Activated CD4-positive, alpha-beta memory T cell treated with anti-CD3 and anti-CD28 coated beads for 36 hours (primary cell): ENCODE measurements around the gene CFAP73. TPM values are rescaled to one million over a fixed set of nuclear protein-coding genes. Genes with fewer than 3 reads are reported as not detected.

Experiments
- CTCF ChIA-PET: fragments of 350-600 bp; sonication (Branson Sonifier 250); formaldehyde crosslinking; loops from one replicate; lab custom pipeline; 2021; ENCODE audit warnings: antibody characterized with exemption, inconsistent platforms; lab: Charles Lee
- POLR2A ChIA-PET: fragments of 350-600 bp; sonication (Branson Sonifier 250); formaldehyde crosslinking; loops from one replicate; lab custom pipeline; 2021; ENCODE audit warnings: antibody characterized with exemption; lab: Charles Lee
- DNase-seq: peaks from one replicate; pipeline ENCODE4 v3.0.0-alpha.2; 2020
- H3K27ac Mint-ChIP-seq: one replicate; pipeline ENCODE4 v1.8.0; 2021; ENCODE audit warnings: mixed read lengths
- H3K27me3 Mint-ChIP-seq: one replicate; pipeline ENCODE4 v1.8.0; 2021; ENCODE audit warnings: mixed read lengths
- H3K36me3 Mint-ChIP-seq: one replicate; pipeline ENCODE4 v1.8.0; 2021; ENCODE audit warnings: mixed read lengths
- H3K4me1 Mint-ChIP-seq: one replicate; pipeline ENCODE4 v1.8.0; 2021; ENCODE audit warnings: low read depth, mixed read lengths
- H3K4me3 Mint-ChIP-seq: one replicate; pipeline ENCODE4 v1.8.0; 2021; ENCODE audit warnings: mild to moderate bottlenecking, mixed read lengths
- H3K9me3 Mint-ChIP-seq: one replicate; pipeline ENCODE4 v1.8.0; 2021; ENCODE audit warnings: mixed read lengths
- intact Hi-C: fragments of 100-400 bp; cut with micrococcal nuclease; formaldehyde crosslinking; loops from one replicate; pipeline ENCODE4 v1.15.1; 2023
- total RNA-seq, 2 experiments: library from RNA; stranded (reverse); gene quantifications; one replicate each; pipeline ENCODE4 v1.2.3, GENCODE V29; 2021

Gene CFAP73
- total RNA-seq, 2 experiments from 2014 or later: 0.90 to 0.94 TPM

DNA sequence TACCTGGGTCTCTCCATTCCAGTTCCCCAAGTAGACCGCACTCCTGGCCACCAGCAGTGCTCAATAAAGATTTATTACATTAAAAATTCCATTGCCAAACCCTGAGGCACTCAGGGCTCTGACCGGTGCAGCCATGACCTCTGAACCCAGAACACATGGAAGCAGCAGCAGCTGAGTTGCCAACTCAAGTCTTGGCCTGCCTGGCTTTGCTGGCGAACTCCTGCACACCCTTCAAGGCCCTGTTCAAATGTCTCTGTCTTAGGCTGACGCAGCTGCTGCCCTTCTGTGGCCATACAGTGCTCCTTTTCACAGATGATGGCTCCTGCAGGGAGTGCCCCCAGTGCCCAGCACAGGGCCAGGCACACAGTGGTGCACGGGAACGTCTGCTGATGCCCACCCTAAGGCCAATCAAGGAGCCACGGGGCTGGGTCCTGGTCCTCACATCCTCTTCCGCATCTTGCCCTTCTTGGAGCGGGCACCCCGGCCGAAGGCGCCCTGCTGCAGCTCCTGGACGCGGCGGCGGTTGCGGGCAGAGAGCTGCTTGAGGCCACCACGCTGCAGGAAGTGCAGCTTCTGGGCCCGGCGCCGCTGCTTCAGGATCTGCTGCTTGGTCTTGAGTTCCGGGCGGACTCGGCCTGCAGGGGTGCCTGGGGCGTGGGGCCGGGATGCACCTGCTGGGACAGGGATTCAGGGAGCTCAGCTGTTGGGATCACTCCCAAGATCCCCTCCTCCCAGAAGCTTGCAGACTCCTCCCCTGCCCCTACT is 9.1 kb downstream of the CFAP73 start:
- Mint-ChIP-seq H3K27ac (no peak overlapping the region), H3K27me3 (peaks cover 3% of the 10 kb centered on the region), H3K4me1 (peaks cover 13% of the 10 kb centered on the region), H3K4me3 (no peak overlapping the region), H3K9me3 (no peaks in the 10 kb centered on the region), H3K36me3 (peaks cover 56% of the 10 kb centered on the region)
- CTCF ChIA-PET: interaction anchor here (0.8 kb wide), 1 partner anchor 15 kb away, joined by 3 read pairs; no protein-coding TSS in a partner anchor
- POLR2A ChIA-PET: no interaction called here
- no peak for DNase-seq
- intact Hi-C loops: loop anchor here (10.0 kb wide), 1 partner anchor 164 kb away; no protein-coding TSS in a partner anchor

DNA sequence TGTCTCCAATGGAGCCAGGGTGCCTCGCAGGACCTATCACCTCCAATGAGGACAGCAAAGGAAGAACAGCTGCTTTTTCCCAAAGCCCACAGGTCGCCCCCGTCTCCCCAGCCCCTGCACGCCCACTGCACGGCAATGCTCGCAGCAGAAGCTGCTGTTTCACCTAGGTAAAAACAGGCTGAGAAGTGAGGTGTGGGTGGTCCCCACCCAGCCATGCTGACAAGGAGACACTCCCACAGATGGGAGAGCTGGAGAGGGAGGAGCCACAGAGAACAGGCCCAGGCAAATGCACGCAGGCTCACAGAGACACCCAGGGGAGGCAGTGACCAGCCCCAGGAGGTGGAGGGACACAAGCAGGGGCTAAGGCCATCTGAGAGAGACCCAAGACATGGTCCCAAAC is 10.4 kb downstream of the CFAP73 start:
- Mint-ChIP-seq H3K36me3 (peaks cover 60% of the 10 kb centered on the region), H3K4me3 (no peak overlapping the region), H3K27ac (no peak overlapping the region), H3K4me1 (peaks cover 9% of the 10 kb centered on the region), H3K9me3 (no peaks in the 10 kb centered on the region), H3K27me3 (no peaks in the 10 kb centered on the region)
- POLR2A ChIA-PET: no interaction called here
- no peak for DNase-seq
- intact Hi-C loops: loop anchor here (10.0 kb wide), 1 partner anchor 165 kb away; no protein-coding TSS in a partner anchor
- CTCF ChIA-PET: interaction anchor here (4.2 kb wide), 1 partner anchor 14 kb away, joined by 28 read pairs; no protein-coding TSS in a partner anchor

DNA sequence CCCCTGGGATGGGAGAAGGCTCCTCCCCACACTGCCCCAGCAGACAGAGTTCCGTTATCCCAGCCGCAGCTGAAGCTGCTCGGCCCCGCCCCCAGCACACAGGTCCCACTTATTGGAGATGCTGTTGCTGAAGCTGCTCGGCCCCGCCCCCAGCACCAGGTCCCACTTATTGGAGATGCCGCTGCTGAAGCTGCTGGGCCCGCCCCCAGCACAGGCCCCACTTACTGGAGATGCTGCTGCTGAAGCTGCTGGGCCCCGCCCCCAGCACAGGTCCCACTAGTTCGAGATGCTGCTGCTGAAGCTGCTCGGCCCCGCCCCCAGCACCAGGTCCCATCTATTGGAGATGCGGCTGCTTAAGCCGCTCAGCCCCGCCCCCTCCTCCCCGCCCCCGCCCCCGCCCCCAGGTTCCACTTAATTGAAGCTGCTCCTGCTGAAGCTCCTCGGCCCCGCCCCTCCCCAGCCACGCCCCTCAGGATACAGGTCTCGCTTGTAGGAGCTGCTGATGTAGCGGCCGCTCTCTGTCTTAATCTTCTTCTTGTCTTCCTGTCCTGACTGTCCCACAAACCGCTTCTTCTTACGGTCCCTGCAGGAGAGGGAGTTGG is 12.0 kb downstream of the CFAP73 start:
- peak; percentile 25 for DNase-seq
- ChIA-PET POLR2A (no interaction called here), CTCF (interaction anchor here (0.9 to 4.2 kb wide), 4 partner anchors 9 to 169 kb away, joined by 3 to 28 read pairs (median 4); no protein-coding TSS in a partner anchor)
- no peaks in the 10 kb centered on the region for H3K9me3 Mint-ChIP-seq
- H3K4me3 Mint-ChIP-seq: no peak overlapping the region
- H3K4me1 Mint-ChIP-seq: peaks cover 9% of the 10 kb centered on the region
- no peak overlapping the region for H3K27ac Mint-ChIP-seq
- H3K27me3 Mint-ChIP-seq: no peaks in the 10 kb centered on the region
- intact Hi-C loops: no loop called here
- peaks cover 67% of the 10 kb centered on the region for H3K36me3 Mint-ChIP-seq

DNA sequence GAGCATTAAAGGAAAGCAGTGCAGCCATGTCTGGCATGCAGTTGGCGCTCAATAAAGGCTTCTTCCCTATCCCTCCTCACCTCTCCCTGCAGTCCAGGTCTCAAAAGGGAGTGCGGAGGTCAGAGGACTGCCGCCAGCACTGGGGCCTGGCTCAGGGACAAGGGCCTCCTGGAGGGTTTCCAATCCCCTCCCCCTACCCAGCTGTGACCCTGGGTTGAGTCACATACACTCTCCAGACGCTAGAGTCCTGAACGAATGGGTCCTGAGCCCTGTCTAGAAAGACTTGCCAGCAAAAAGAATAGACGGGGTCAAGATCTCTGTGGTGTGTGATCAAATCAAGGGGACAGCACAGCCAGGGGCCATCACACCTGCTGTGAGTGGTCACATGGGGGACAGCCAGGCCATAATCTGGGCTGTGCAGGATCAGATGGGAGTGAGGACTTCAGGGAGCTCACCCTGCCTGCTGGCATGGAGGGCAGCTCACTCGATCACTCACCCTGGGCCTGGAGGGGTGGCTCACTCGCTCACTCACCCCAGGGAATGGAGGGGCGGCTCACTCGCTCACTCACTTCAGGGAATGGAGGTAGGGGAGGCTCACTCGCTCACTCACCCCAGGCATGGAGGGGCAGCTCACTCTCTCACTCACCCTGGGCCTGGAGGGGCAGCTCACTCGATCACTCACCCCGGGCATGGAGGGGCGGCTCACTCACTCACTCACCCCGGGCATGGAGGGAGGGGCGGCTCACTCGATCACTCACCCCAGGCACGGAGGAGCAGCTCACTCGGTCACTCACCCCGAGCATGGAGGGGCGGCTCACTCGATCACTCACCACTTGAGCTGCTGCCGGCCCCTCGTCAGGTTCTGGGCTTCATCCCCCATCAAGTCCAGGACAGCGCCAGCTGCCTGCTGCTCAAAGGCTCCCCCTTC is 12.8 kb downstream of the CFAP73 start:
- H3K9me3 Mint-ChIP-seq: no peaks in the 10 kb centered on the region
- ChIA-PET POLR2A (no interaction called here), CTCF (interaction anchor here (0.9 to 4.2 kb wide), 4 partner anchors 9 to 170 kb away, joined by 3 to 28 read pairs (median 4); no protein-coding TSS in a partner anchor)
- H3K4me1 Mint-ChIP-seq: peaks cover 3% of the 10 kb centered on the region
- H3K4me3 Mint-ChIP-seq: no peak overlapping the region
- no peak for DNase-seq
- peaks cover 66% of the 10 kb centered on the region for H3K36me3 Mint-ChIP-seq
- H3K27me3 Mint-ChIP-seq: no peaks in the 10 kb centered on the region
- H3K27ac Mint-ChIP-seq: no peak overlapping the region
- intact Hi-C loops: no loop called here

DNA sequence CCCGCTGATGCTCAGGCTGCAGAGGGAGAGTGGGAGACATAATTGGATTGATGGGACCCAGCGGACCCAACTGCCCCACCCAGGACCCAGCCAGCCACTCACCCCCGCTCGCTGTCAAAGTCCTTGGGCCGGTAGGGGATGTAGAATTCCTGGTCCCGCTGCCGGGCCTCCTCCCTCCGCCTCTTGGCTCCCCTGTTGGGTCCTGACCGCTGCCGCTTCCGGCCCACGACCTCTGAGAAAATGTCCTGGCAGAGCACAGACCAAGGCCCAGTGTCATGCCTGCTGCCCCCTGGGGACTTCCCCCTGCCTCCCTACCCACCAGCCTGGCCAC is 13.5 kb downstream of the CFAP73 start:
- Mint-ChIP-seq H3K4me1 (no peaks in the 10 kb centered on the region), H3K27ac (no peak overlapping the region), H3K36me3 (peaks cover 60% of the 10 kb centered on the region), H3K27me3 (no peaks in the 10 kb centered on the region), H3K9me3 (no peaks in the 10 kb centered on the region), H3K4me3 (no peak overlapping the region)
- intact Hi-C loops: no loop called here
- POLR2A ChIA-PET: no interaction called here
- CTCF ChIA-PET: interaction anchor here (4.2 kb wide), 1 partner anchor 11 kb away, joined by 28 read pairs; no protein-coding TSS in a partner anchor
- DNase-seq: no peak

DNA sequence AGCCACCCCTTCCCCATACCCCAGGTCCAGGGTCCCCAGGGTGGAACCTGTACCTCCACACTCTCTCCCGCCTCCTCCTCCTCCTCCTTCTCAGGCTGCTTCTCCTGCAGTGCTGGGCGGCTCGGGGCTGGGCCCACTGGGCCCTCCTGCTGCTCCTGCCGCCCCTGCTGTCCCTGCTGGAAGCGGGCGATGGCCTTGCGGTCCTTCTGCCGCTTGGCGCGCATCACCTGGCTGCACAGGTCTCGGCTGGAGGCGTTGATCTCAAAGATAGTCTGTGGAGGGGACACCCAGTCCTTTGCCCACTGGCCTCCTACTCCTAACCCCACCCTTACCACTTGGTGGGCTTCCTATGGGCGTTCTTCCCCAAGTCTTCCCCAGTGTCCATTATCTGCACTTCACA is 14.5 kb downstream of the CFAP73 start:
- peaks cover 53% of the 10 kb centered on the region for H3K36me3 Mint-ChIP-seq
- H3K27ac Mint-ChIP-seq: no peak overlapping the region
- POLR2A ChIA-PET: no interaction called here
- no peaks in the 10 kb centered on the region for H3K27me3 Mint-ChIP-seq
- no peak overlapping the region for H3K4me3 Mint-ChIP-seq
- no peaks in the 10 kb centered on the region for H3K9me3 Mint-ChIP-seq
- intact Hi-C loops: no loop called here
- DNase-seq: no peak
- CTCF ChIA-PET: interaction anchor here (0.7 to 4.2 kb wide), 2 partner anchors 10 to 11 kb away, joined by 4 to 28 read pairs; no protein-coding TSS in a partner anchor
- no peaks in the 10 kb centered on the region for H3K4me1 Mint-ChIP-seq

DNA sequence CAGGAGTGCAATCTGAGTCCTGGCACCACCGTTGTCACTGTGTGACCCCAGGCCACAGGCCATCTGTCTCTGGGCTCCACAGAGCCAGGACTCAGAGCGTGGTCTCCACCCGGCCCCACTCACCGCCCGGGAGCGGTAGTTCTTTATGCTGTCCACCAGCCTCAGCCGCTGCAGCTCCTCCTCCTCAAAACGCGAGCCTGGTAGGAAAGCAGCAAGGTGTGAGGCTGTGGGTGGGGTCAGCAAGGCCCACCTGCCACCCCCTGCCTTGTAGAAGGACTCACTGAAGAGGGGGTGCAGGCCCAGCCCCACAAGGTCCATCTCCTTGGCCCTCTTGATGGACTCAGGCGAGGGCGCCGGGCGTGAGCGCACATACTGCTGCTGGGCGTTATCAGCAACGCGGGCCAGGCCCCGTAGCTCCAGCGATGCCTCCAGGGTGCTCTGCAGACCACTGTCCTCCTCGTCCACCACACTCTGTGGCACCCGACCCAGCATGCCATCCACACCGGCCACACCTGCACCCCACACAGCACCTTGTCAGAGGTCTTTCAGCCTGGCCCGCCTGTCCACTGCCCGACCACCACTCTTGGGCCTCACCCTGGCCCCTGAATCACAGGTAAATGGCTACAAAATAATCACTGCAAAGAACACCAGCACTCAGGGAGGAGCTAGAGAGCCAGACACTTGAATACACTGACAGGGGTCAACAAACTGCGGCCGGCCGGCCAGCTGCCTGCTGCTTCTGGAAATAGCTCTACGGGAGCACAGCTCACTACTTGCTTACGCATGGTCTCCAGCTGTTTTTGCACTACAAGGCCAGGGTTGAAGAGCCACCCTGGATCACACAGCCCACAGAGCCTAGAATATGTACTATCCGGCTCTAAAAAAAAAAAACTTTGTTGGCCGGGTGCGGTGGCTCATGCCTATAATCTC is 16.3 kb downstream of the CFAP73 start:
- POLR2A ChIA-PET: no interaction called here
- peaks cover 45% of the 10 kb centered on the region for H3K36me3 Mint-ChIP-seq

DNA sequence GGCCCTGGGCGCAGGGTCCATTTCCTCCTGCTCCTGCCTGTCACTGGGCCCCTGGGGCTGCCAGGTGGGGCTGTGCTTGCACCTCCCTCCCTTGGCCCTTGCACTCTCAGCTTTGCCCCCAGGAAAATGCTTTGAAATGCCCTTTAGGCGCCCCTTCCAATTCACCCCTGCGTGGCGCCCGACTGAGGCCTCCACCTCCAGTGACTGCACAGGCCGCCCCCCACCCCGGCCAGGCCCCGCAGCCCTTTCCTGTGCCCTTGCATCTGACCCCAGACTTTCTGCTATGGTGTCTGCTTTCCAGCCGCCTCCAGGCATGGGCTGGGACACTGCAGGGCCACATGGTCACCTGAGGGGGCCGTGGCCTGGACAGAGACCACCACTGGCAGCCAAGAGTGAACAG is 18.3 kb downstream of the CFAP73 start:
- H3K27ac Mint-ChIP-seq: no peak overlapping the region
- POLR2A ChIA-PET: no interaction called here
- CTCF ChIA-PET: interaction anchor here (1.1 kb wide), 1 partner anchor 119 kb away, joined by 3 read pairs; no protein-coding TSS in a partner anchor
- no peak for DNase-seq
- H3K4me1 Mint-ChIP-seq: no peaks in the 10 kb centered on the region
- H3K4me3 Mint-ChIP-seq: no peak overlapping the region
- H3K9me3 Mint-ChIP-seq: no peaks in the 10 kb centered on the region
- no peaks in the 10 kb centered on the region for H3K27me3 Mint-ChIP-seq
- intact Hi-C loops: no loop called here
- H3K36me3 Mint-ChIP-seq: peaks cover 52% of the 10 kb centered on the region

More for the DNA sequence above, 16.3 kb downstream of the CFAP73 start:
- CTCF ChIA-PET: interaction anchor here (2.1 kb wide), 1 partner anchor 8 kb away, joined by 13 read pairs; no protein-coding TSS in a partner anchor
- intact Hi-C loops: no loop called here
- Mint-ChIP-seq H3K27ac (no peak overlapping the region), H3K4me1 (no peaks in the 10 kb centered on the region), H3K9me3 (no peaks in the 10 kb centered on the region), H3K4me3 (no peak overlapping the region), H3K27me3 (no peaks in the 10 kb centered on the region)
- DNase-seq: no peak

DNA sequence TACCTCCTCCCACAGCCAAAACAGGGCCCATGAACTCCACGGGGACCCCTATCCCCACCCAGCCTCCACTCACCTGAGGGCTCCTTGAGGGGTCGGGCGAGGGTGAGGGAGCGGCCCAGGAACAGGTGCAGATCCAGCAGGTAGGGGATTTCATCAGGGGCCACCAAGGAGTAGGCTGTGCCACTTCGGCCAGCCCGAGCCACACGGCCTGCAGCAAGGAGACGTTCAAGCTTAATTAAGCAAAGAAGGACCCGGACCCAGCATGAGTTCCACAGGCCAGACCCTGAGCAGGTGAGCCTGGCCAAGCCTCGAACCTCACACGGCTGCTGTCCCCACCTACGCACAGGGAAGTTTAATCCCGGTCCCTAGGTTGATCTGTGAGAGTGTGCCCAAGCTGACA is 20.2 kb downstream of the CFAP73 start:
- CTCF ChIA-PET: interaction anchor here (0.6 kb wide), 1 partner anchor 28 kb away, joined by 4 read pairs; no protein-coding TSS in a partner anchor
- peaks cover 2% of the 10 kb centered on the region for H3K4me1 Mint-ChIP-seq
- no peaks in the 10 kb centered on the region for H3K9me3 Mint-ChIP-seq
- H3K27me3 Mint-ChIP-seq: no peaks in the 10 kb centered on the region
- POLR2A ChIA-PET: no interaction called here
- peaks cover 51% of the 10 kb centered on the region for H3K36me3 Mint-ChIP-seq
- H3K27ac Mint-ChIP-seq: no peak overlapping the region
- intact Hi-C loops: no loop called here
- no peak overlapping the region for H3K4me3 Mint-ChIP-seq
- DNase-seq: no peak

DNA sequence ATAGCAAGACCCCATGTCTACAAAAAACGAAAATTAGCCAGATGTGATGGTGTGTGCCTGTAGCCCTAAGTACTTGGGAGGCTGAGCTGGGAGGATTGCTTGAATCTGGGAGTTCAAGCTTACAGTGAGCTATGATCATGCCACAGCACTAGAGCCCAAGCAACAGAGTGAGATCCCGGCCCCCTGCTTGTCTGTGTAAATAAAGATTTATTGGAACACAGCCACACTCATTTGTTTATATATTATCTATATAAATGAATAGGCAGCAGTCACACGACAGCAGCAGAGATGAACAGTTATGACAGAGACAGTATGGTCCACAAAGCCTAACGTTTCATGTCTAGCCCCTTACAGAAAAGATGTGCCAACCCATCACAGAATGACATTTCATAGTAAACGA is 20.9 kb downstream of the CFAP73 start:
- Mint-ChIP-seq H3K4me1 (peaks cover 2% of the 10 kb centered on the region), H3K36me3 (peaks cover 52% of the 10 kb centered on the region), H3K27me3 (no peaks in the 10 kb centered on the region), H3K4me3 (no peak overlapping the region), H3K27ac (no peak overlapping the region), H3K9me3 (no peaks in the 10 kb centered on the region)
- POLR2A ChIA-PET: no interaction called here
- CTCF ChIA-PET: interaction anchor here (1.5 to 1.7 kb wide), 2 partner anchors 9 to 177 kb away, joined by 4 to 7 read pairs; no protein-coding TSS in a partner anchor
- no peak for DNase-seq
- intact Hi-C loops: no loop called here

DNA sequence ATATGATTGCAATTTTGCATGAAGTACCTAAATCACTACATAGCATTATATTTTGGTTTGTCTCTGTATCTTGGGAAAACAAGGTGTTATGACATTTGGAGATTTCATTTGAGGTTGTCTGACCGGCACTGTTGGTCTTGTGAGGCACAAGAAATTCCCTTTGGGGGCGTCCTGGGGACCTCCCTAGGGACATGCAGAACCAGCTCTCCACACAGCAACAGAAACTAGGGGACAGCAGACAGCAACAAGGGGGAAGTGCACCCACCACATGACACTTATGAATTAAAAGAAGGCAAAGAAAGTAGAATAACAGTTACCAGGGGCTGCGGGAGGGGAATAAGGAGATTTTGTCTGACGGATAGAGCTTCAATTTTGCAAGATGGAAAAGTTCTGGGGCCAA is 21.4 kb downstream of the CFAP73 start:
- H3K9me3 Mint-ChIP-seq: no peaks in the 10 kb centered on the region
- ChIA-PET CTCF (interaction anchor here (1.5 to 1.7 kb wide), 3 partner anchors 9 to 178 kb away, joined by 4 to 10 read pairs (median 7); no protein-coding TSS in a partner anchor), POLR2A (no interaction called here)
- intact Hi-C loops: no loop called here
- H3K27me3 Mint-ChIP-seq: no peaks in the 10 kb centered on the region
- H3K4me3 Mint-ChIP-seq: no peak overlapping the region
- peaks cover 50% of the 10 kb centered on the region for H3K36me3 Mint-ChIP-seq
- H3K4me1 Mint-ChIP-seq: peaks cover 2% of the 10 kb centered on the region
- no peak overlapping the region for H3K27ac Mint-ChIP-seq
- DNase-seq: no peak
